GM12891 (cell line): Measurements from ENCODE around the gene NUAK1.

ENCODE experiments used
- PAX5 ChIP-seq: IDR thresholded peaks from 2 replicates; pipeline ENCODE4 v1.6.1; 2011; ENCODE audit warnings: low read length, moderate library complexity, mild to moderate bottlenecking; ENCODE audit not compliant: insufficient read depth, severe bottlenecking
- POLR2A ChIP-seq: IDR thresholded peaks from 2 replicates; pipeline ENCODE4 v1.6.1; 2011; ENCODE audit warnings: low read depth, low read length, control low read depth
- SPI1 ChIP-seq: IDR thresholded peaks from 2 replicates; pipeline ENCODE4 v1.6.1; 2011; ENCODE audit warnings: low read depth, low read length, control low read depth
- TAF1 ChIP-seq: IDR thresholded peaks from 2 replicates; pipeline ENCODE4 v1.6.1; 2011; ENCODE audit warnings: low read depth, low read length, control low read depth

- no peak for TF ChIP-seq POLR2A
- TF ChIP-seq PAX5, result no peak
- no peak for TF ChIP-seq TAF1
- TF ChIP-seq SPI1, result no peak
These were observed 52.1 kb downstream of the NUAK1 start for GRCh38 chr12:106086696-106087095.
